DOHH2 (cell line): ENCODE results near the gene VSIG10L2.

Source experiments
- CTCF ChIP-seq: fragments of 200-600 bp; sonication (generic); IDR thresholded peaks from one replicate; pipeline ENCODE4 v1.5.1; 2014; ENCODE audit warnings: antibody characterized with exemption, mild to moderate bottlenecking, low read depth, low read length; ENCODE audit not compliant: poor library complexity, severe bottlenecking
- EZH2phosphoT487 ChIP-seq: fragments of 200-600 bp; sonication (generic); IDR thresholded peaks from 2 replicates; pipeline ENCODE4 v1.6.1; 2017; ENCODE audit warnings: borderline replicate concordance, mild to moderate bottlenecking, antibody characterized with exemption, low read length, moderate library complexity, mixed read lengths

- TF ChIP-seq CTCF (no peak), EZH2phosphoT487 (no peak)
Measured at GRCh38 chr11:125922156-125922555, 23.7 kb upstream of the VSIG10L2 start.
